Stimulated activated naive B cell treated with anti-CD40 and anti-IgM and Interleukin-4, amounts not matched to agents 10 μg/mL and 1 μg/mL and 100 μg/mL, for 72 hours (primary cell): ENCODE data around the gene FAM76A.
"Not testable (repeated sequence)": the region's sequence is repeated elsewhere in the genome, so short reads cannot be mapped to it uniquely, and the experiment has no call there.

Experiments used
- ATAC-seq, 2 donors: fragments of 150-1000 bp; cut with Tn5 transposase; replicated peaks; 2 replicates each; pipeline ENCODE4 v1.10.0; 2021; ENCODE audit warnings: moderate library complexity in 1 of 2
- DNase-seq: peaks from one replicate; pipeline ENCODE4 v3.0.0; 2021
- H3K27ac Mint-ChIP-seq: one replicate; pipeline ENCODE4 v1.8.0; 2022; ENCODE audit warnings: mild to moderate bottlenecking, mixed read lengths
- H3K27me3 Mint-ChIP-seq, 2 donors: one replicate each; pipeline ENCODE4 v1.8.0; 2022; ENCODE audit warnings: mixed read lengths in 2 of 2
- H3K36me3 Mint-ChIP-seq, 2 donors: one replicate each; pipeline ENCODE4 v1.8.0; 2022; ENCODE audit warnings: mixed read lengths in 2 of 2, mild to moderate bottlenecking in 1 of 2
- H3K4me1 Mint-ChIP-seq, 2 donors: one replicate each; pipeline ENCODE4 v1.8.0; 2022; ENCODE audit warnings: mixed read lengths in 2 of 2, mild to moderate bottlenecking in 1 of 2
- H3K4me3 Mint-ChIP-seq, 2 donors: one replicate each; pipeline ENCODE4 v1.8.0; 2022; ENCODE audit warnings: mild to moderate bottlenecking in 2 of 2, mixed read lengths in 2 of 2, moderate library complexity in 1 of 2
- H3K9me3 Mint-ChIP-seq, 2 donors: one replicate each; pipeline ENCODE4 v1.8.0; 2022; ENCODE audit warnings: mixed read lengths in 2 of 2, mild to moderate bottlenecking in 1 of 2

Gene FAM76A

DNA sequence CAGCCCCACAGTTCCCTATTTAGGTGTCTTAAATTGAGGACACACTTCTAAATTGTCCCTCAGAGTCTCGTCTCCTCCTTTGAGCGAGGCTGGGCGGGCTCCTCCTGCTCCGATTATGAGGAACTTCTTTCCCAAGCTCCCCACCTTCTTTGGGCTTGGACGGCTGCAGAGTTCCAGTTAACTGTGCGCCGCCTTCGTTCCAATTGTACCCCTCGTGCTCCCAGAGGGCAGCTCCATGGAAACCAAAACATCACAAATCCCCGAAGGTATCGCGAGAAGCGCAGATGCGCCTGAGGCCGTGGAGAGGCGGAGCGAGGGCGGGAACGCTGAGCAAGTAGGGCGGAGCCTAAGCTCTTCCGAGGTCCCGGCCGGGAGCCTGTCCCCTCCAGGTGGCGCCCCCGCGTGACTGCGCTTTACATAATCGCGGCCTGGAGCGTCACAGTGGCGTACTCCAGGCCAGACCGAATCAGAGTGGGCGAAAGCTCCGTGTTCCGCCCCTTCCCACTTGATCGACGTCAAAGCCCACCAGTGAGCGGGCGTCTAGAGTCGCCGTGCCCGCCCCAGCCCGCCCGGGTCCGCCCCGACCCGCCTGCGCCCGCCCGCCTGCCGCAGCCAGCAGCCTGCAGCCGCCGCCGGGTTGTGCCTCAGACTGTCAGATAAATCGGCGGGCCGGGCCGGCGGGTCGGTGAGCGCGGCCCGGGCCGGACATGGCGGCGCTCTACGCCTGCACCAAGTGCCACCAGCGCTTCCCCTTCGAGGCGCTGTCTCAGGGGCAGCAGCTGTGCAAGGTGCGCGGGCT lies at the start of gene FAM76A:
Gene FAM76A (plus strand): TSS at position 588 of the 799 bp plus-strand sequence. CDS start 120 bp downstream, at position 708.
- peak; percentile 92 to 94 for ATAC-seq
- Mint-ChIP-seq H3K27ac (peak within 1 kb of the TSS; percentile 98), H3K4me1 (peaks cover 6 to 19% of the 10 kb centered on the region in 2 donors)

DNA sequence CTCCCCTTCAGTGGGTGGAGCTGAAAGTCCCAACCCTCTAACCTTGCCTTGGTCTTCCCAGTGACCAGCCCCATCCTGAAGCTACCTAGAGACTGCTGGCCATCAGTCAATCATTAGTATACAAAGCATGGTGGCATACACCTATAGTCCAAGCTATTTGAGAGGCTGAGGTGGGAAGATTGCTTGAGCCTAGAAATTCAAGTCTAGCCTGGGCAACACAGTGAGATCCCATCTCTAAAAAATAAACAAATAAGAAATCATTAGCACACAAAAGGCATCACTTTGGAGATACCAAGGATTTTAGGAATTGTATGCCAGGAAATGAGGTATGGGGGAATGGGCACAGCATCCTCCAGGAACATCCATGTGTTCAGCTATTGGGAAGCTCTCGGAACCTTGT lies 49.4 kb upstream of the FAM76A start:
- DNase-seq (no peak), ATAC-seq (no peak)
- Mint-ChIP-seq H3K9me3 (peaks cover 5 to 6% of the 10 kb centered on the region in 2 donors), H3K36me3 (peaks cover 2 to 6% of the 10 kb centered on the region in 2 donors), H3K4me3 (no peak overlapping the region), H3K27me3 (no peaks in the 10 kb centered on the region), H3K4me1 (peaks cover 3 to 11% of the 10 kb centered on the region in 2 donors), H3K27ac (no peak overlapping the region)

More for the DNA sequence above, at the start of gene FAM76A:
- Mint-ChIP-seq H3K36me3 (peaks cover 7 to 12% of the 10 kb centered on the region in 2 donors), H3K4me3 (peak within 1 kb of the TSS; percentile 89 to 91), H3K27me3 (no peaks in the 10 kb centered on the region), H3K9me3 (no peaks in the 10 kb centered on the region)
- DNase-seq: peak; percentile 100

DNA sequence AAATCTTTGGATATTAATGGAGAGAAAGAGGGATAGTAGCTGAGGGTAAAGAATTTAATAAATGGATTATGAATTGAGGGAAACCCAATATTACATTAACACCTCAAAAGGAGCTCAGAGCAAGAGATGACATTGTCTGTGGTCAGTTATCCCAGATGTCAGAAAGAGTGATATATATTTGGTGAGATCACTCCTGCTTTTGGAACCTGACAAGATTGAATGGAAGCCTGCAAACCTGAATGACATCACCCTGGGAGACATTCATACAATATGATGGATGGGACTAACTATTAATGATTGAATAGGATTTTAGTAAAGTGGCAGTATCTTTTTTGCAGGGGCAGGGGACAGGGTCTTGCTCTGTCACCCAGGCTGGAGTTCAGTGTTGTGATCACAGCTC lies 47.0 kb upstream of the FAM76A start:
- Mint-ChIP-seq H3K4me3 (no peak overlapping the region), H3K9me3 (peaks cover 15 to 18% of the 10 kb centered on the region in 2 donors), H3K27ac (no peak overlapping the region), H3K4me1 (no peaks in the 10 kb centered on the region), H3K36me3 (peaks cover 7 to 15% of the 10 kb centered on the region in 2 donors), H3K27me3 (no peaks in the 10 kb centered on the region)
- ATAC-seq (no peak), DNase-seq (no peak)

DNA sequence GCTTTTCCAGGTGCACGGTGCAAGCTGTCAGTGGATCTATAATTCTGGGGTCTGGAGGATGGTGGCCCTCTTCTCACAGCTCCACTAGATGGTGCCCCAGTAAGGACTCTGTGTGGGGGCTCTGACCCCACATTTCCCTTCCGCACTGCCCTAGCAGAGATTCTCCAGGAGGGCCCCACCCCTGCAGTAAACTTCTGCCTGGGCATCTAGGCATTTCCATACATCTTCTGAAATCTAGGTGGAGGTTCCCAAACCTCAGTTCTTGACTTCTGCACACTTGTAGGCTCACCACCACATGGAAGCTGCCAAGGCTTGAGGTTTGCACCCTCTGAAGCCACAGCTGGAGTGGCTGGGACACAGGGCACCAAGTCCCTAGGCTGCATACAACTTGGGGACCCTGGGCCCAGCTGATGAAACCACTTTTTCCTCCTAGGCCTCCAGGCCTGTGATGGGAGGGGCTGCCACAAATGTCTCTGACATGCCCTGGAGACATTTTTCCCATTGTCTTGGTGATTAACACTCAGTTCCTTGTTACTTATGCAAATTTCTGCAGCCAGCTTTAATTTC lies 45.5 kb upstream of the FAM76A start:
- H3K4me1 Mint-ChIP-seq, DNase-seq, H3K27ac Mint-ChIP-seq, H3K27me3 Mint-ChIP-seq, H3K4me3 Mint-ChIP-seq, ATAC-seq: not testable (repeated sequence)
- Mint-ChIP-seq H3K9me3 (peaks cover 15 to 18% of the 10 kb centered on the region in 2 donors), H3K36me3 (peaks cover 7 to 15% of the 10 kb centered on the region in 2 donors)

DNA sequence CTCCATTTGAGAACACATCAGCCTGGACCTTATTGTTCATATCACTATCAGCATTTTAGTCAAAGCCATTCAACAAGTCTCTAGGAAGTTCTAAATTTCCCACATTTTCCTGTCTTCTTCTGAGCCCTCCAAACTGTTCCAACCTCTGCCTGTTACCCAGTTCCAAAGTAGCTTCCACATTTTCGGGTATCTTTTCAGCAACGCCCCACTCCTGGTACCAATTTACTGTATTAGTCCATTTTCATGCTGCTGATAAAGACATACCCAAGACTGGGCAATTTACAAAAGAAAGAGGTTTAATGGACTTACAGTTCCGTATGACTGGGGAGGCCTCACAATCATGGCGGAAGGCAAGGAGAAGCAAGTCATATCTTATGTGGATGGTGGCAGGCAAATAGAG lies 44.2 kb upstream of the FAM76A start:
- ATAC-seq, H3K27me3 Mint-ChIP-seq, H3K27ac Mint-ChIP-seq, H3K4me1 Mint-ChIP-seq, H3K4me3 Mint-ChIP-seq, DNase-seq: not testable (repeated sequence)
- H3K36me3 Mint-ChIP-seq: peaks cover 7 to 15% of the 10 kb centered on the region in 2 donors
- peaks cover 15 to 18% of the 10 kb centered on the region in 2 donors for H3K9me3 Mint-ChIP-seq

DNA sequence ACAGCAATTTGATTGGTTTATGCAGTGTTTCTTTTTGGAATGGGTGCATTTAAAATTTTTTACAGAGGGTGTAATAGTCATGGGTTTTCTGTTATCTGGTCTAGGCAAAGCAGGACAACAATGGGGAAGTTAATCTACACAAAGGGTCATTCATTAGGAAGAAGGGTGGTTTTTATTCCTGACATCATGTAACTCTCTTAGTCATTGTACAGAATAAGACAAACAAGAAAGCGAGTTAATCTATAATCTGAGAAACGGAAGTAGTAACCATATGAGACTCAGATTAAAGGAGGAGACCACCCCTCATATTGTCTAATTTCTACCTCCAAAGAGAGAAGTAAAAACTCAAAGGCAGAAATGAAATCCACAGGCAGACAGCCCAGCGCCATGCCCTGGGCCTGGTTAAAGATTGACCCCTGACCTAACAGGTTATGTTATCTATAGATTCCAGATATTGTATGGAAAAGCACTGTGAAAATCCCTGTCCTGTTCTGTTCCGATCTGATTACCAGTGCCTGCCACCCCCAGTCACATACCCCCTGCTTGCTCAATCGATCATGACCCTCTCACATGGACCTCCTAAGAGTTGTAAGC lies 43.3 kb upstream of the FAM76A start:
- ATAC-seq: no peak
- peaks cover 7 to 15% of the 10 kb centered on the region in 2 donors for H3K36me3 Mint-ChIP-seq
- no peak overlapping the region for H3K4me3 Mint-ChIP-seq
- peaks cover 5 to 8% of the 10 kb centered on the region in 2 donors for H3K27me3 Mint-ChIP-seq
- DNase-seq: no peak
- no peak overlapping the region for H3K27ac Mint-ChIP-seq
- H3K9me3 Mint-ChIP-seq: peaks cover 15 to 18% of the 10 kb centered on the region in 2 donors
- H3K4me1 Mint-ChIP-seq: no peaks in the 10 kb centered on the region

DNA sequence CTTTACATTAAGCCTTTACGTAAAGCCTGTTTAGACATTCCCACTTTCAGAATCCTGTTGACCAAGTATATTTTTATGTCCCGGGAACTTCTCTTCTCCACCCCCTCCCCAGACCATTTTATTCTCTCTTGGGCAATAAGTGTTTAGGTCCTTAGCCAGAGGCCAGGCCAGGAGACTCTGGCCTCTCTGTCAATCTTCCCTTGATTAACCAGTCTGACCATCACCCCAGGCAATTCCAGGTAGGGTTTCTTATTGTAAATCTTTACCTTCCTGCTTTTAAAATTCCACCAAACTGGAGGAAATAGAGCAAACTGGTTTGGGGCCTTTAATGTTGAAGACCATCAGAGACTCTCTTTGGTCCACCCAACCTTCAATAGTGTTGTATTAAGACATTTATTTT lies 41.6 kb upstream of the FAM76A start:
- Mint-ChIP-seq H3K36me3 (peaks cover 7 to 15% of the 10 kb centered on the region in 2 donors), H3K4me1 (peaks cover 1 to 2% of the 10 kb centered on the region in 2 donors), H3K27me3 (peaks cover 5 to 8% of the 10 kb centered on the region in 2 donors), H3K4me3 (no peak overlapping the region), H3K27ac (no peak overlapping the region), H3K9me3 (peaks cover 15% of the 10 kb centered on the region in 2 donors)
- ATAC-seq (no peak), DNase-seq (no peak)

DNA sequence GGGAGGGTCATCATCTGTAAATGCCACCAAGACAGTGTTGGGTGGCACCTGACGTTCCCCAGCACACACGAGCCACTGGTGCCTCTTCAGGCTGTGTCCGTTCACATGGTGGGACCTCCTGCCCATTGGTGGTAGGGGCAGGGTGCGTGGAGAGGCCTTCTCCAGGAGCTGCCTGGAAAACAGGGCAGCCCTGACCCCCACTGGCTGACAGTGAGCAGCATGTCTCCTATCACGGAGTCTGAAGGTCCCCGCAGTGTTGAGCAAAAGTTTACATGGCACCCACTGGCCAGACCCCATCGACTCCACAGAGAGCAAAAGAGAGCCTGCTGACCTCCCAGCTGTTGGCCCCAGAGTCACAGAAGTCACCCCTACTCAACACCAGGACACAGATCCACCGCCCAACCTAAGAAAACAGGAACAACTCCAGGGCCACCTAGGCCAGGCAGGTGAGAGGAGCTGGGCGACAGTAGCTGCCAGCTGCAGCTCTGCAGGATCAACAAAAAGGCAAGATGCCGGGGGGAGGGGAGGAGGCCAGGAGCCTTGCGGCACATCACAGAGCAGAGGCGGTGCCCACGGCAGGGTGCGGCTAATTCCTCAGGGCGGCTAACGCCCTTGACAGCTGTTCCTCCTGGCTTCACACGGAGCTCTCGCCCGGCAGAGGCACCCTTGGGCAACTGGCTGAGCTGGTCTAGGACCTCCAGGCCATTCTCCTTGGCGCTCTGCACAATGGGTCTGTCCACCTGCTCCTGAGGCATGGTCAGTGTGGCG lies 39.4 kb upstream of the FAM76A start:
- Mint-ChIP-seq H3K4me1 (peaks cover 12% of the 10 kb centered on the region in 2 donors), H3K27ac (no peak overlapping the region), H3K9me3 (peaks cover 10 to 13% of the 10 kb centered on the region in 2 donors), H3K36me3 (peaks cover 5 to 8% of the 10 kb centered on the region in 2 donors), H3K27me3 (peaks cover 5 to 8% of the 10 kb centered on the region in 2 donors), H3K4me3 (no peak overlapping the region)
- no peak for DNase-seq
- ATAC-seq: no peak

DNA sequence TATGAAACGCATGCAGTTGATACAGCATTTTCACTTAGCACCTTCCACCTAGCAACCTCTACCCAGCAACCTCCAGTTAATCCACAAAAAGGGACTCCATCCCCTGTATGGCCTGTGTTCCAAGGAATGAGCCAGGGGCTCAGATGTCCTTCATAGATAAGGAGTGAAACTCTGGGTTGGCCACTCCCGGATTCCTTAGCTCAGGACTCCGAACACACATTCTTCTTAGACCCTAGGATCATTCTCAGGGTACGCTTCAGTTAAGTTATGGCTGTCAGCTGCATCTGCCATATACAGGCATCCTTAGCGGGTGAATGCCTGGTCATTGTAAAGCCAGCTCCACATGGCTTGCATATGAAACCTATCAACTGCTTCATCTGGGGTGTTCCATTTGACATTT lies 37.9 kb upstream of the FAM76A start:
- Mint-ChIP-seq H3K27ac (no peak overlapping the region), H3K4me1 (peaks cover 12% of the 10 kb centered on the region in 2 donors), H3K27me3 (peaks cover 5 to 8% of the 10 kb centered on the region in 2 donors), H3K4me3 (no peak overlapping the region), H3K9me3 (peaks cover under 1% of the 10 kb centered on the region in 2 donors), H3K36me3 (no peaks in the 10 kb centered on the region)
- DNase-seq (no peak), ATAC-seq (no peak)

DNA sequence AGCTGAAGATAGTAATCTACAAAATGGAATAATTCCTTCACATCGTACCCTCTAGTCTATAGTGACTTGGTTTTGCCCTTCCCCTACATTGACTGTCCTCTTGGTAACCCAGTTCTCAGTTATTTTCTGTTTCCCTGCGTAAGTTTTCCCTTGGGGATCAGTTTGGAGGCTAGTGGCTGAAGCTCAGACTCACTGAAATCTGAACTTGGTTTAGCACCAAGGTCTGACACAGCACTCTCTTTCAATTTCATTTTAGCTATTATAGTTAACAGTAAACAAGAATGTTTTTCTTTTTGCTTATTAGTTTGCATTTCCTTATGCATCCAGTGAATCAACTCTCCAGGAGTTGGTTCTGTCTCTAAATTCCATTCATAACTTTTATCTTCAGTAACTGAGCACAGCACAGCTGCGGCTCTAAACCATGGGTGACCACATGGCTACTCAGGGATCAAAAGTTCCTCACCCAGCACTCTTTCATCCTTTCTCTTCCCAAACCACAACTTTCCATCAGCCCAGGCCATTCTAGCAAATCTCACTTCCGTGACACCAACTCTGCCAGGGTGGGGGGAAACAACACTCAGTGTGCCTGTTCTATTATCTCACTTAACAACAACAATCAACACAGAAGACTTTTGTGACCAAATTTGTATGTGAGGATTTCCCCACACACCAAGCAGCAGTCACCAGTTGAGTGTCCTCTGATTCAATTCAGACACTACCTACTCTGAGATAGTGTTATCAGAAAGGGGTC lies 36.2 kb upstream of the FAM76A start:
- no peaks in the 10 kb centered on the region for H3K36me3 Mint-ChIP-seq
- peak overlapping the region; percentile 60 for H3K27ac Mint-ChIP-seq
- H3K9me3 Mint-ChIP-seq: no peaks in the 10 kb centered on the region
- DNase-seq (no peak), ATAC-seq (peak; percentile 70 to 81)
- peaks cover 12% of the 10 kb centered on the region in 2 donors for H3K4me1 Mint-ChIP-seq
- peak overlapping the region in 1 of 2 donors; percentile 60 for H3K4me3 Mint-ChIP-seq
- H3K27me3 Mint-ChIP-seq: peaks cover 5 to 8% of the 10 kb centered on the region in 2 donors

DNA sequence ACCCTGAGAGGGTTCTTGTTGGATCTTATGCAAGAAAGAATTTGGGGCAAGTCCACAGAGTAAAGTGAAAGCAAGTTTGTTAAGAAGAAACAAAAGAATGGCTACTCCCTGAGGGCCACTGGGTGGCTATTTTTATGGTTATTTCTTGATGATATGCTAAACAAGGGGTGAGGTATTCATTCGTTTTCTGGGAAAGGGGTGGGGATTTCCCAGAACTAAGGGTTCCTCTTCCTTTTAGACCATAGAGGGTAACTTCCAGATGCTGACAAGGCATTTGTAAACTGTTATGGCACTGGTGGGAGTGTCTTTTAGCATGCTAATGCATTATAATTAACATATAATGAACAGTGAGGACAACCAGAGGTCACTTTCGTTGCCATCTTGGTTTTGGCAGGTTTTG lies 35.6 kb upstream of the FAM76A start:
- peaks cover under 1 to 5% of the 10 kb centered on the region in 2 donors for H3K27me3 Mint-ChIP-seq
- peak overlapping the region in 1 of 2 donors; percentile 60 for H3K4me3 Mint-ChIP-seq
- peaks cover 12% of the 10 kb centered on the region in 2 donors for H3K4me1 Mint-ChIP-seq
- no peaks in the 10 kb centered on the region for H3K36me3 Mint-ChIP-seq
- ATAC-seq (peak; percentile 14 to 35), DNase-seq (no peak)
- no peaks in the 10 kb centered on the region for H3K9me3 Mint-ChIP-seq
- H3K27ac Mint-ChIP-seq: no peak overlapping the region

DNA sequence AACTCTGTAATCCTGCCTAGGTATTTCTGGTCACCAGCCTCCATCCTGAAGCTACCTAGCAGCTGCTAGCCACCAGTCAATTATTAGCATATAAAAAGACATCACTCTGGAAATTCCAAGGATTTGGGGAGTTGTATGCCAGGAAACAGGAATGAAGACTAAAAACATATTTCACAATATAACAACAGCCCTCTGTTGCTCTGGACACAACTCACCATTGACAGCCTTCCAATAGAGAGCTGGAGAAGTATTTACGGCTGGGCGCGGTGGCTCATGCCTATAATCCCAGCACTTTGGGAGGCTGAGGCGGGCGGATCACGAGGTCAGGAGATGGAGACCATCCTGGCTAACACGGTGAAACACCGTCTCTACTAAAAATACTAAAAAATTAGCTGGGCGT lies 28.9 kb upstream of the FAM76A start:
- not testable (repeated sequence) for DNase-seq, H3K27me3 Mint-ChIP-seq, H3K36me3 Mint-ChIP-seq, H3K4me3 Mint-ChIP-seq, H3K9me3 Mint-ChIP-seq, H3K4me1 Mint-ChIP-seq, H3K27ac Mint-ChIP-seq, ATAC-seq

DNA sequence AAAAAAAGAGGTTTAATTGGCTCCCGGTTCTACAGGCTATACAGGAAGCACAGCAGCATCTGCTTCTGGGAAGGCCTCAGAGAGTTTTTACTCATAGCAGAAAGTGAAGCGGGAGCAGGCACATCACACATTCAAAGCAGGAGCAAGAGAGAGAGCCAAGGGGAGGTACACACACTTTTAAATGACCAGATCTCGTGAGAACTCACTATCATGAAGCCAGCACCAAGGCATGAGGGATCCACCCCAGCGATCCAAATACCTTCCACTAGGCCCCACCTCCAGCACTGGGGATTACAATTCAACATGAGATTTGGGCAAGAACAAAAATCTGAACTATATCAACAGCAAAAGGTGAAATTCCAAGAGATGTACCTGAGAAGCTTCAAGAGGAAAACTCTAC lies 20.8 kb upstream of the FAM76A start:
- H3K36me3 Mint-ChIP-seq: peaks cover 4 to 9% of the 10 kb centered on the region in 2 donors
- H3K27ac Mint-ChIP-seq: no peak overlapping the region
- H3K27me3 Mint-ChIP-seq: peaks cover 0 to 5% of the 10 kb centered on the region in 2 donors
- no peaks in the 10 kb centered on the region for H3K4me1 Mint-ChIP-seq
- peaks cover 7 to 9% of the 10 kb centered on the region in 2 donors for H3K9me3 Mint-ChIP-seq
- H3K4me3 Mint-ChIP-seq: no peak overlapping the region
- ATAC-seq (no peak), DNase-seq (no peak)
